Ascending aorta (tissue), 2 donors: ENCODE data around the gene GLS. TPM values are rescaled to one million over a fixed set of nuclear protein-coding genes. Genes with fewer than 3 reads are reported as not detected.
A peak's percentile ranks its signal among the peaks of the same experiment; 100 is the strongest.

Source experiments
- DNase-seq, 2 donors: peaks; one replicate each; pipeline ENCODE4 v3.0.0-alpha.2; 2019; ENCODE audit warnings: low spot score in 2 of 2
- H3K27ac ChIP-seq, 2 donors: fragments of 200-600 bp; sonication (generic); one replicate each; pipeline ENCODE4 v1.5.1; 2016 to 2017; ENCODE audit warnings: mild to moderate bottlenecking in 1 of 2
- H3K27me3 ChIP-seq: fragments of 200-600 bp; sonication (generic); one replicate; pipeline ENCODE4 v1.5.1; 2017
- H3K36me3 ChIP-seq, 2 donors: fragments of 200-600 bp; sonication (generic); one replicate each; pipeline ENCODE4 v1.5.1; 2016
- H3K4me1 ChIP-seq, 2 donors: fragments of 200-600 bp; sonication (generic); one replicate each; pipeline ENCODE4 v1.5.1; 2016 to 2017; ENCODE audit warnings: mild to moderate bottlenecking in 1 of 2
- H3K4me3 ChIP-seq, 2 donors: fragments of 200-600 bp; sonication (generic); one replicate each; pipeline ENCODE4 v1.5.1; 2016 to 2017; ENCODE audit warnings: mild to moderate bottlenecking in 1 of 2
- H3K9me3 ChIP-seq, 2 donors: fragments of 200-600 bp; sonication (generic); one replicate each; pipeline ENCODE4 v1.5.1; 2016
- CTCF ChIP-seq, 3 experiments: fragments of 200-600 bp in 2 of 3; fragments of 450-650 bp in 1 of 3; sonication (generic) in 2 of 3; IDR thresholded peaks; one replicate each; pipeline ENCODE4 v1.5.1; 2016 to 2019; ENCODE audit warnings: antibody characterized with exemption in 3 of 3, mild to moderate bottlenecking in 1 of 3, moderate library complexity in 1 of 3
- intact Hi-C: fragments of 100-400 bp; cut with DNase I; formaldehyde crosslinking; loops from one replicate; pipeline ENCODE4 v1.15.1; 2023
- total RNA-seq: library from RNA; depleted of rRNA; stranded (reverse); fragments of >200 nt; gene quantifications from one replicate; pipeline ENCODE4 v1.1.0, GENCODE V29; 2016

Gene GLS
- total RNA-seq, 1 donor from 2014 or later: 132 TPM

GRCh38 chr2:190973726-190974628 is 93.4 kb downstream of the GLS start:
- H3K36me3 ChIP-seq: peaks cover 49 to 86% of the 10 kb centered on the region in 2 donors
- no peaks in the 10 kb centered on the region for H3K9me3 ChIP-seq
- DNase-seq: no peak
- peak overlapping the region; percentile 15 to 45 for H3K27ac ChIP-seq
- no peak overlapping the region for H3K4me3 ChIP-seq
- intact Hi-C loops: loop anchor here (5.0 kb wide), 1 partner anchor 192 kb away; no protein-coding TSS in a partner anchor
- peaks cover 0 to 11% of the 10 kb centered on the region in 2 donors for H3K4me1 ChIP-seq
- no peak for TF ChIP-seq CTCF (IDR thresholded peaks at IDR 0.05)
- H3K27me3 ChIP-seq: no peaks in the 10 kb centered on the region

- intact Hi-C loops: loop anchor here (5.0 kb wide), 1 partner anchor 192 kb away; no protein-coding TSS in a partner anchor
- H3K36me3 ChIP-seq: peaks cover 57 to 86% of the 10 kb centered on the region in 2 donors
- H3K4me1 ChIP-seq: peaks cover 0 to 11% of the 10 kb centered on the region in 2 donors
Observed at GRCh38 chr2:190974629-190975361, 94.2 kb downstream of the GLS start.

DNA sequence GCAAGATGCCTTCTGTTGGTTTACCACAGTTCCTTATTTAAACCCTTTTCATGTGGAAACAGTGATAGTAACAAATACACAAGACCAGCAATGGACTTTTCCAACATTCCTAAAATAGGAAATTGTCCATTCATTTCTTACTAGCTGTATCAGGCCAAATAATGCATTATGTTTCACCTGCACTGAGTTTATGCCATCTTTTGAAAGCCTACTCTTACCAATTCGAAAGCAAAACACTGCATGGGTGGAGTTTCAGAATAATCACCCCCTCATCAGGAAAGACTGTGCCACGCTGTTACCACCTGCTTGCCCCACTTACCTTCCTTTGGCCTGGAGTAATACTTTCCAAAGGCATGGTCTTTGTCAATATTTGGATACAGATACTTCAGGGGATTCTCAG is 95.9 kb downstream of the GLS start:
- no peak for TF ChIP-seq CTCF (IDR thresholded peaks at IDR 0.05)
- Histone ChIP-seq H3K27me3 (no peaks in the 10 kb centered on the region), H3K4me3 (no peak overlapping the region), H3K36me3 (peaks cover 58 to 89% of the 10 kb centered on the region in 2 donors), H3K9me3 (no peaks in the 10 kb centered on the region), H3K4me1 (peaks cover 0 to 20% of the 10 kb centered on the region in 2 donors), H3K27ac (no peak overlapping the region)
- DNase-seq: no peak
- intact Hi-C loops: no loop called here

More at GRCh38 chr2:190974629-190975361, 94.2 kb downstream of the GLS start:
- DNase-seq: no peak
- Histone ChIP-seq H3K27ac (peak overlapping the region in 1 of 2 donors; percentile 45), H3K4me3 (no peak overlapping the region), H3K27me3 (no peaks in the 10 kb centered on the region), H3K9me3 (no peaks in the 10 kb centered on the region)
- TF ChIP-seq CTCF (IDR thresholded peaks at IDR 0.05): no peak

- intact Hi-C loops: no loop called here
- Histone ChIP-seq H3K36me3 (peaks cover 59 to 90% of the 10 kb centered on the region in 2 donors), H3K9me3 (no peaks in the 10 kb centered on the region), H3K27me3 (no peaks in the 10 kb centered on the region), H3K4me3 (no peak overlapping the region), H3K4me1 (peaks cover 0 to 16% of the 10 kb centered on the region in 2 donors), H3K27ac (no peak overlapping the region)
- no peak for TF ChIP-seq CTCF (IDR thresholded peaks at IDR 0.05)
- DNase-seq: no peak
Observed at GRCh38 chr2:190977505-190977904, 96.9 kb downstream of the GLS start.

GRCh38 chr2:190978389-190979053 is 97.9 kb downstream of the GLS start:
- no peaks in the 10 kb centered on the region for H3K9me3 ChIP-seq
- H3K27me3 ChIP-seq: no peaks in the 10 kb centered on the region
- H3K4me1 ChIP-seq: peaks cover 0 to 16% of the 10 kb centered on the region in 2 donors
- H3K36me3 ChIP-seq: peaks cover 69 to 92% of the 10 kb centered on the region in 2 donors
- H3K4me3 ChIP-seq: no peak overlapping the region
- intact Hi-C loops: no loop called here
- TF ChIP-seq CTCF (IDR thresholded peaks at IDR 0.05): no peak
- DNase-seq: no peak
- H3K27ac ChIP-seq: no peak overlapping the region
